Measurements from ENCODE around the gene SULT4A1. TPM values are rescaled to one million over a fixed set of nuclear protein-coding genes. Genes with fewer than 3 reads are reported as not detected.

The SULT4A1 gene
- total and polyA plus RNA-seq, 10 of the 15 experiments (the other 5 are each of a cell fraction or from before 2014, with no cell fraction given): not detected

DNA sequence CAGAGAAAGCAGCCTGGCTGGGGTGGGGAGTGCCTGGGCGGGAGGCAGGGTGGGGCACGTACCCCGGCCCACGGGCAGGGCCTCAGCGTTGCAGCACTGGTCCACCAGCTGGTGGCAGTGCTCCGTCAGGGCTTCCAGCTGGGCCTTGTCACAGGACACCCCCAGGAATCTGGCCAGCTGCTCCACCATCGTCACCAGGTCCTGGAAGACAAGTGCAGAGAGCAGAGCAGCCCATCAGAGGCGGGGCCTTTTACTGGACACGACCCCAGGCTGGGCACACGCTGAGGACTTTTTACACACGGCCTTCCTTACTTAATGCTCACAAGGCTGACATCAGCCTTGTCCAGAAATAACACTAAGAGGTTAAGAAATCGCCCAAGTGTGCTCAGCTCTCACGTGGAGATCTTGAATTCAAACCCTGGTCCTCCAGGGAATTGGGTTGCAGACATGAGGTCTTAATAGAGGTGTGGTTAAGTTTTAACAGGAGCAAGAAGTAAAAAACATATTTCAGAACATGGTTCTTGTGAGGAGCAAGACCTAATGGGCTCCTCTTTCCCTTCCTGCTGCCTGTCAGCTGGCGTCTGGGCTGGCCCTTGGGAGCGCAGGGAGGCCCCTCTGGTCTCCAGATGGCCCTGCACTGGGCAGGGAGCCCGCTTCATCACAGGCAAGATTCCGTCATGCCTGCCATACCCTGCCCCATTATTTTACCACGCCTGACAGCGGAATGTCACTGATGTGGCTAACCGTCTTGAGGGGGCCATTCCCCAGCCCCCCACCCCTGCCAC is 33.1 kb downstream of the SULT4A1 start:
- no peaks in the 10 kb centered on the region for H3K9me3 ChIP-seq (replicated peaks; ENCODE audit: control insufficient read depth, insufficient read depth, low read length)
- SMC1A ChIA-PET (ENCODE audit: uncharacterized antibody, unreplicated experiment): no interaction called here
- no peaks in the 10 kb centered on the region; a peak in 1 of 4 replicates for H3K27me3 ChIP-seq (replicated peaks in 1 of 2; ENCODE audit: control insufficient read depth in 2 of 2, insufficient read depth in 2 of 2, low read length in 1 of 2)
- DNase-seq (ENCODE audit: low read depth, low spot score) (no peak), ATAC-seq (no peak), FAIRE-seq (no peak)
- POLR2A ChIA-PET: interaction anchor here (0.6 to 0.8 kb wide), 2 partner anchors 16 to 117 kb away, joined by 6 to 8 read pairs; no protein-coding TSS in a partner anchor
- TF ChIP-seq BHLHE40 (IDR thresholded peaks at IDR 0.05; ENCODE audit: borderline replicate concordance in 1 of 2, low read depth in 2 of 2, low read length in 1 of 2) (0 out of 4 replicates have a peak, but pooled peaks of 1 of the 2 experiments have one; percentile 23), SREBF1 (IDR thresholded peaks at IDR 0.05; ENCODE audit: low read length) (no peak), MEF2B (IDR thresholded peaks at IDR 0.05; ENCODE audit: partially characterized antibody, poor library complexity, severe bottlenecking) (peak; percentile 21)
- H2AFZ ChIP-seq (ENCODE audit: control insufficient read depth, low read depth, low read length): no peak overlapping the region
- H3K4me3 ChIP-seq: no peak overlapping the region
- no peaks in the 10 kb centered on the region for H3K36me3 ChIP-seq (ENCODE audit: control insufficient read depth in 2 of 2, insufficient read depth in 2 of 2, low read length in 1 of 2)
- H3K4me1 ChIP-seq (ENCODE audit: control insufficient read depth, insufficient read depth, low read length): no peaks in the 10 kb centered on the region
- H4K20me1 ChIP-seq (ENCODE audit: control insufficient read depth, insufficient read depth): no peaks in the 10 kb centered on the region
- RAD21 ChIA-PET (ENCODE audit: unreplicated experiment): interaction anchor here (1.2 kb wide), 1 partner anchor 80 kb away, joined by 4 read pairs; no protein-coding TSS in a partner anchor
- 13% methylated on average over 17 of the region's 20 CpGs for WGBS (ENCODE audit: insufficient coverage, insufficient replicate concordance, low lambda C conversion rate, missing lambda C conversion rate)
- no TSS peak for BruUV-seq (replicated peaks)
- H3K4me2 ChIP-seq (ENCODE audit: control insufficient read depth, insufficient read depth): no peak overlapping the region
- CTCF ChIA-PET: interaction anchor here (0.8 kb wide), 1 partner anchor 482 kb away, joined by 3 read pairs; no protein-coding TSS in a partner anchor
- H3K79me2 ChIP-seq (ENCODE audit: control insufficient read depth, insufficient read depth, low read length): no peaks in the 10 kb centered on the region
- in situ Hi-C loops (cut with MboI): loop anchor here (10.0 kb wide), 1 partner anchor 434 kb away; no protein-coding TSS in a partner anchor
- no peak overlapping the region for H3K9ac ChIP-seq (ENCODE audit: control insufficient read depth, insufficient read depth, low read length)
- intact Hi-C loops (cut with micrococcal nuclease; ENCODE audit: unreplicated experiment): loop anchor here (5.0 kb wide), 1 partner anchor 77 kb away; no protein-coding TSS in a partner anchor
- no peak overlapping the region for H3K27ac ChIP-seq (ENCODE audit: control insufficient read depth, insufficient read depth)

DNA sequence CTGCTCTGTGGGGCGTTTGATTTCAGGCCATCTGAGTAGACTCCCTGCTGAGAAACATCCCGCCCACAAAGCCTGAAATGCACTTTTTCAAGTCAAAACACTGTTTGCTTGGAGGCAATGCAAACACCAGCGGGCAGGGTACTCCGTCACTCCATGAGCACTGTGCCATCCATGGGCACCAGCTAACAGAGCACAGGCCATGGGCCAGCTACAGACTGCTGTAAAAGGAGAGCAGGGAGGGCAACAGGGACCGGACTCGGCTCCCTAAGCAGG is 33.7 kb downstream of the SULT4A1 start:
- no peak for DNase-seq (ENCODE audit: low read depth, low spot score)
- H3K4me2 ChIP-seq (ENCODE audit: control insufficient read depth, insufficient read depth): no peak overlapping the region
- ChIA-PET SMC1A (ENCODE audit: uncharacterized antibody, unreplicated experiment) (no interaction called here), RAD21 (ENCODE audit: unreplicated experiment) (no interaction called here), CTCF (no interaction called here), POLR2A (no interaction called here)
- H3K9ac ChIP-seq (ENCODE audit: control insufficient read depth, insufficient read depth, low read length): no peak overlapping the region
- no TSS peak for BruUV-seq (replicated peaks)
- H3K36me3 ChIP-seq (ENCODE audit: control insufficient read depth in 2 of 2, insufficient read depth in 2 of 2, low read length in 1 of 2): no peaks in the 10 kb centered on the region
- in situ Hi-C loops (cut with MboI): loop anchor here (10.0 kb wide), 1 partner anchor 434 kb away; no protein-coding TSS in a partner anchor
- no peak for FAIRE-seq
- no peaks in the 10 kb centered on the region for H3K4me1 ChIP-seq (ENCODE audit: control insufficient read depth, insufficient read depth, low read length)
- no peaks in the 10 kb centered on the region for H4K20me1 ChIP-seq (ENCODE audit: control insufficient read depth, insufficient read depth)
- ATAC-seq: no peak
- no peak overlapping the region for H3K27ac ChIP-seq (ENCODE audit: control insufficient read depth, insufficient read depth)
- no peaks in the 10 kb centered on the region for H3K9me3 ChIP-seq (replicated peaks; ENCODE audit: control insufficient read depth, insufficient read depth, low read length)
- intact Hi-C loops (cut with micrococcal nuclease; ENCODE audit: unreplicated experiment): loop anchor here (5.0 kb wide), 1 partner anchor 76 kb away; no protein-coding TSS in a partner anchor
- WGBS (ENCODE audit: insufficient coverage, insufficient replicate concordance, low lambda C conversion rate, missing lambda C conversion rate): 34% methylated on average over 6 of the region's 6 CpGs
- no peak overlapping the region for H3K4me3 ChIP-seq
- H3K27me3 ChIP-seq (replicated peaks in 1 of 2; ENCODE audit: control insufficient read depth in 2 of 2, insufficient read depth in 2 of 2, low read length in 1 of 2): no peaks in the 10 kb centered on the region; a peak in 1 of 4 replicates
- H3K79me2 ChIP-seq (ENCODE audit: control insufficient read depth, insufficient read depth, low read length): no peaks in the 10 kb centered on the region
- H2AFZ ChIP-seq (ENCODE audit: control insufficient read depth, low read depth, low read length): no peak overlapping the region
- TF ChIP-seq SMARCA5 (IDR thresholded peaks at IDR 0.05) (no peak), RFX5 (IDR thresholded peaks at IDR 0.05; ENCODE audit: low read depth, low read length) (no peak), IRF4 (IDR thresholded peaks at IDR 0.05; ENCODE audit: low read depth, low read length) (no peak), ZNF384 (IDR thresholded peaks at IDR 0.05; ENCODE audit: borderline replicate concordance, low read depth, low read length) (no peak), HDAC2 (IDR thresholded peaks at IDR 0.05) (no peak), TCF12 (IDR thresholded peaks at IDR 0.05; ENCODE audit: low read depth, low read length) (no peak), KDM1A (IDR thresholded peaks at IDR 0.05; ENCODE audit: borderline replicate concordance) (no peak), NR2C2 (IDR thresholded peaks at IDR 0.05; ENCODE audit: borderline replicate concordance, control insufficient read depth, insufficient read length, low read depth) (no peak), WRNIP1 (IDR thresholded peaks at IDR 0.05; ENCODE audit: borderline replicate concordance, low read depth, low read length) (no peak), MXI1 (IDR thresholded peaks at IDR 0.05; ENCODE audit: low read depth, low read length) (no peak), JUNB (IDR thresholded peaks at IDR 0.05) (no peak), ZNF274 (IDR thresholded peaks at IDR 0.05; ENCODE audit: insufficient read depth, insufficient read length) (no peak), BHLHE40 (IDR thresholded peaks at IDR 0.05; ENCODE audit: borderline replicate concordance in 1 of 2, low read depth in 2 of 2, low read length in 1 of 2) (no peak)
- TF ChIP-seq, protein P1, sequence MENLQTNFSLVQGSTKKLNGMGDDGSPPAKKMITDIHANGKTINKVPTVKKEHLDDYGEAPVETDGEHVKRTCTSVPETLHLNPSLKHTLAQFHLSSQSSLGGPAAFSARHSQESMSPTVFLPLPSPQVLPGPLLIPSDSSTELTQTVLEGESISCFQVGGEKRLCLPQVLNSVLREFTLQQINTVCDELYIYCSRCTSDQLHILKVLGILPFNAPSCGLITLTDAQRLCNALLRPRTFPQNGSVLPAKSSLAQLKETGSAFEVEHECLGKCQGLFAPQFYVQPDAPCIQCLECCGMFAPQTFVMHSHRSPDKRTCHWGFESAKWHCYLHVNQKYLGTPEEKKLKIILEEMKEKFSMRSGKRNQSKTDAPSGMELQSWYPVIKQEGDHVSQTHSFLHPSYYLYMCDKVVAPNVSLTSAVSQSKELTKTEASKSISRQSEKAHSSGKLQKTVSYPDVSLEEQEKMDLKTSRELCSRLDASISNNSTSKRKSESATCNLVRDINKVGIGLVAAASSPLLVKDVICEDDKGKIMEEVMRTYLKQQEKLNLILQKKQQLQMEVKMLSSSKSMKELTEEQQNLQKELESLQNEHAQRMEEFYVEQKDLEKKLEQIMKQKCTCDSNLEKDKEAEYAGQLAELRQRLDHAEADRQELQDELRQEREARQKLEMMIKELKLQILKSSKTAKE (IDR thresholded peaks at IDR 0.05; ENCODE audit: low read depth, poor library complexity, severe bottlenecking): no peak

Measured in GM12878 (cell line).